DND-41 (cell line): ENCODE measurements around the gene DCUN1D2.

Experiments
- ATAC-seq: fragments of 200-7000 bp; cut with Tn5 transposase; 3 replicates; pipeline ENCODE4 v1.9.1; 2021; ENCODE audit warnings: low read depth; ENCODE audit not compliant: insufficient read depth
- DNase-seq: peaks from one replicate; pipeline ENCODE4 v3.0.0-alpha.2; 2020
- H2AFZ ChIP-seq: 2 replicates; pipeline ENCODE4 v1.6.0; 2012; ENCODE audit warnings: low read depth, low read length
- H3K27ac ChIP-seq: 2 replicates; pipeline ENCODE4 v1.5.1; 2012; ENCODE audit warnings: low read length, inconsistent platforms
- H3K27me3 ChIP-seq: fragments of 200-600 bp; sonication (generic); 2 replicates; pipeline ENCODE4 v1.6.0; 2012; ENCODE audit warnings: low read length, mild to moderate bottlenecking, inconsistent platforms; ENCODE audit not compliant: insufficient read depth, poor library complexity
- H3K36me3 ChIP-seq: 2 replicates; pipeline ENCODE4 v1.5.1; 2012; ENCODE audit warnings: low read length, inconsistent platforms; ENCODE audit not compliant: insufficient read depth
- H3K4me1 ChIP-seq: 2 replicates; pipeline ENCODE4 v1.5.1; 2012; ENCODE audit warnings: mild to moderate bottlenecking, low read length; ENCODE audit not compliant: insufficient read depth
- H3K4me2 ChIP-seq: 2 replicates; pipeline ENCODE4 v1.6.0; 2012; ENCODE audit warnings: mild to moderate bottlenecking, moderate library complexity, low read length, inconsistent platforms; ENCODE audit not compliant: insufficient read depth
- H3K4me3 ChIP-seq, 2 experiments: fragments of 200-600 bp in 1 of 2; shearing (Covaris generic) in 1 of 2; 2 replicates each; pipeline ENCODE4 v1.5.1; 2012 to 2016; ENCODE audit warnings: inconsistent platforms in 2 of 2, low read length in 2 of 2, mild to moderate bottlenecking in 2 of 2, low read depth in 1 of 2, moderate library complexity in 1 of 2
- H3K79me2 ChIP-seq: 2 replicates; pipeline ENCODE4 v1.6.0; 2012; ENCODE audit warnings: low read length, inconsistent platforms; ENCODE audit not compliant: insufficient read depth
- H3K9ac ChIP-seq: 2 replicates; pipeline ENCODE4 v1.6.0; 2012; ENCODE audit warnings: low read depth, mild to moderate bottlenecking, inconsistent platforms, low read length, moderate library complexity
- H3K9me3 ChIP-seq: 2 replicates; pipeline ENCODE4 v1.5.1; 2012; ENCODE audit warnings: low read length, moderate library complexity, mild to moderate bottlenecking, inconsistent platforms; ENCODE audit not compliant: insufficient read depth, severe bottlenecking
- H4K20me1 ChIP-seq: 2 replicates; pipeline ENCODE4 v1.6.0; 2012; ENCODE audit warnings: low read length; ENCODE audit not compliant: insufficient read depth
- CTCF ChIP-seq: IDR thresholded peaks from 2 replicates; pipeline ENCODE4 v1.5.1; 2012; ENCODE audit warnings: borderline replicate concordance, low read length, moderate library complexity, mild to moderate bottlenecking; ENCODE audit not compliant: poor library complexity, severe bottlenecking; ENCODE audit errors: extremely low read depth
- EZH2 ChIP-seq: IDR thresholded peaks from 3 replicates; pipeline ENCODE4 v1.6.1; 2012; ENCODE audit warnings: borderline replicate concordance, low read depth, mild to moderate bottlenecking, moderate library complexity, low read length, inconsistent platforms; ENCODE audit not compliant: severe bottlenecking

The DCUN1D2 gene

GRCh38 chr13:113518076-113518803 is 27.7 kb upstream of the DCUN1D2 start:
- Histone ChIP-seq H3K36me3 (peaks cover 23% of the 10 kb centered on the region), H3K27ac (no peak overlapping the region), H3K4me3 (no peak overlapping the region), H3K4me1 (no peaks in the 10 kb centered on the region), H2AFZ (no peak overlapping the region), H3K27me3 (no peaks in the 10 kb centered on the region), H4K20me1 (no peaks in the 10 kb centered on the region), H3K9ac (no peak overlapping the region), H3K9me3 (no peaks in the 10 kb centered on the region), H3K79me2 (no peaks in the 10 kb centered on the region), H3K4me2 (no peak overlapping the region)
- DNase-seq, result no peak
- no peak for TF ChIP-seq EZH2
- TF ChIP-seq CTCF, result no peak
- no peak for ATAC-seq

GRCh38 chr13:113514847-113515246 is 24.3 kb upstream of the DCUN1D2 start:
- TF ChIP-seq CTCF (no peak), EZH2 (no peak)
- H3K4me2 ChIP-seq, result no peak overlapping the region
- ATAC-seq (no peak), DNase-seq (no peak)
- no peak overlapping the region for H3K27ac ChIP-seq
- no peak overlapping the region for H2AFZ ChIP-seq
- H3K9me3 ChIP-seq, result no peaks in the 10 kb centered on the region
- no peaks in the 10 kb centered on the region for H3K4me1 ChIP-seq
- no peaks in the 10 kb centered on the region for H3K27me3 ChIP-seq
- no peaks in the 10 kb centered on the region; the same call in 1 of the 2 replicates for H4K20me1 ChIP-seq
- peaks cover 30% of the 10 kb centered on the region for H3K36me3 ChIP-seq
- H3K79me2 ChIP-seq, result no peaks in the 10 kb centered on the region
- H3K4me3 ChIP-seq, result no peak overlapping the region
- no peak overlapping the region for H3K9ac ChIP-seq

- no peak overlapping the region for H3K27ac ChIP-seq
Observed at GRCh38 chr13:113513761-113514160, 23.2 kb upstream of the DCUN1D2 start.

More at GRCh38 chr13:113513761-113514160, 23.2 kb upstream of the DCUN1D2 start:
- Histone ChIP-seq H3K4me3 (no peak overlapping the region), H2AFZ (no peak overlapping the region), H4K20me1 (no peaks in the 10 kb centered on the region; the same call in 1 of the 2 replicates), H3K4me1 (no peaks in the 10 kb centered on the region), H3K79me2 (no peaks in the 10 kb centered on the region), H3K9me3 (no peaks in the 10 kb centered on the region), H3K9ac (no peak overlapping the region), H3K36me3 (peaks cover 33% of the 10 kb centered on the region), H3K4me2 (no peak overlapping the region), H3K27me3 (no peaks in the 10 kb centered on the region)
- TF ChIP-seq CTCF (no peak), EZH2 (no peak)
- no peak for ATAC-seq
- DNase-seq, result no peak
